Measurements from ENCODE around the gene IL4I1. TPM values are rescaled to one million over a fixed set of nuclear protein-coding genes. Genes with fewer than 3 reads are reported as not detected.
A peak's percentile ranks its signal among the peaks of the same experiment; 100 is the strongest.
"Not testable (repeated sequence)": the region's sequence is repeated elsewhere in the genome, so short reads cannot be mapped to it uniquely, and the experiment has no call there.

The IL4I1 gene
- total RNA-seq, 1 donor from 2014 or later, result 0.24 TPM

DNA sequence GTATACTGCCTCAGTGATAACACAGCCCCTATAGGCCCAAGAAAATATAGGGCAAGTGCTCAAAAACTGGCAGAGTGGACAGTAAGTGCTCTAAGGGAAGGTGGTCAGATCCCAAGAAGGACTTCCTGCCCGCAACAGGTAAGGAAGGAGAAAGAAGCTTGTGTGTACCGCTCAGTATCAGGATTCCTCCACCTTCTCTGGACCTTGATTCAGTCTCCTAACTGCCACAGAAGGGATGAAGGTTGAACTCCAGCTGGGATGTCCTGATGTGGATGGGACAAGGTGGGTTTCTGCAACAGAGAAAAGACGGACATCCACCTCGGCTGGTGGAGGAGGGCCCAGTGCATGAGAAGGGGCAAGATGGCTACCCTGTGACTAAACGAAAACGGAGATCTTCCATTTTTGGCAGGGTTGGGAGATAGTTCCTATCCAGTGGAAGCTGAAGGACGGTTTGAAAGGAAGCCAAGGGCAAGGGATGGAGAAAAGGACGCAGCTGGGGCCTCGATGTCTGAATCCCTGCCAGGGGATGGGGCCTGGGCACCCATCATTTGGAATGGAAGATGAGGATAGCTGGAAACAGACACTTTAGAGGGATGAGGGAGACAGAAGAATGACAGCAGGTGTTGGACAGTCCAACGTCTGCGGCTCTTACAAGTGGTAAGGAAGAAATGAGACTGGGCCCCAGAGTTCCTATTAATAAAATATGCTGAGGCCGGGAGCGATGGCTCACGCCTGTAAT is 31.0 kb upstream of the IL4I1 start:
- peak overlapping the region; percentile 91 for H3K4me3 Mint-ChIP-seq (ENCODE audit: low read depth)
- H3K9me3 Mint-ChIP-seq (ENCODE audit: low read depth), result no peaks in the 10 kb centered on the region
- H3K27me3 Mint-ChIP-seq, result no peaks in the 10 kb centered on the region
- H3K36me3 Mint-ChIP-seq (ENCODE audit: insufficient read depth), result peaks cover 11% of the 10 kb centered on the region
- DNase-seq (ENCODE audit: low spot score, unreplicated experiment), result no peak
- peak overlapping the region; percentile 89 for H3K27ac Mint-ChIP-seq
- peaks cover 14% of the 10 kb centered on the region for H3K4me1 Mint-ChIP-seq (ENCODE audit: low read depth)
- TF ChIP-seq, protein P1, sequence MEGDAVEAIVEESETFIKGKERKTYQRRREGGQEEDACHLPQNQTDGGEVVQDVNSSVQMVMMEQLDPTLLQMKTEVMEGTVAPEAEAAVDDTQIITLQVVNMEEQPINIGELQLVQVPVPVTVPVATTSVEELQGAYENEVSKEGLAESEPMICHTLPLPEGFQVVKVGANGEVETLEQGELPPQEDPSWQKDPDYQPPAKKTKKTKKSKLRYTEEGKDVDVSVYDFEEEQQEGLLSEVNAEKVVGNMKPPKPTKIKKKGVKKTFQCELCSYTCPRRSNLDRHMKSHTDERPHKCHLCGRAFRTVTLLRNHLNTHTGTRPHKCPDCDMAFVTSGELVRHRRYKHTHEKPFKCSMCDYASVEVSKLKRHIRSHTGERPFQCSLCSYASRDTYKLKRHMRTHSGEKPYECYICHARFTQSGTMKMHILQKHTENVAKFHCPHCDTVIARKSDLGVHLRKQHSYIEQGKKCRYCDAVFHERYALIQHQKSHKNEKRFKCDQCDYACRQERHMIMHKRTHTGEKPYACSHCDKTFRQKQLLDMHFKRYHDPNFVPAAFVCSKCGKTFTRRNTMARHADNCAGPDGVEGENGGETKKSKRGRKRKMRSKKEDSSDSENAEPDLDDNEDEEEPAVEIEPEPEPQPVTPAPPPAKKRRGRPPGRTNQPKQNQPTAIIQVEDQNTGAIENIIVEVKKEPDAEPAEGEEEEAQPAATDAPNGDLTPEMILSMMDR (IDR thresholded peaks at IDR 0.05; ENCODE audit: unreplicated experiment), result no peak

DNA sequence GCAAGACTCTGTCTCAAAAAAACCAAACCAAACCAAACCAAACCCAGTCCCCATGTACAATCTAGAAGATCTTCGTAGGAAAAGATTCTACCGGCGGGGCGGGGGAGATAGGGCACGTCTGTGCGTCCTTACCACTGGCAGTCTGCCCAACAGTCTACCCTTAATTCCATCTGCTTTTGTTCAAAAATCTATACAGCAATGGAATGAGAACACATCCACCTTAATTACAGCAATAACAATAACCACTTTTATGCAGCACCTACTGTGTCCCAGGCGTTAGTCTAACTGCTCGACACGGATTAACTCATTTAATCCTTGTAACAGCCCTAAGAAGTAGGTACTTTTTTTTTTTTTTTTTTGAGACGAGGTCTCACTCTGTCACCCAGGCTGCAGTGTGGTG is 29.8 kb upstream of the IL4I1 start:
- Mint-ChIP-seq H3K9me3 (ENCODE audit: low read depth) (no peaks in the 10 kb centered on the region), H3K27me3 (no peaks in the 10 kb centered on the region), H3K27ac (no peak overlapping the region), H3K4me1 (ENCODE audit: low read depth) (peaks cover 20% of the 10 kb centered on the region), H3K36me3 (ENCODE audit: insufficient read depth) (peaks cover 9% of the 10 kb centered on the region), H3K4me3 (ENCODE audit: low read depth) (no peak overlapping the region)
- TF ChIP-seq, protein P1 (IDR thresholded peaks at IDR 0.05; ENCODE audit: unreplicated experiment), result no peak
- DNase-seq (ENCODE audit: low spot score, unreplicated experiment), result no peak

DNA sequence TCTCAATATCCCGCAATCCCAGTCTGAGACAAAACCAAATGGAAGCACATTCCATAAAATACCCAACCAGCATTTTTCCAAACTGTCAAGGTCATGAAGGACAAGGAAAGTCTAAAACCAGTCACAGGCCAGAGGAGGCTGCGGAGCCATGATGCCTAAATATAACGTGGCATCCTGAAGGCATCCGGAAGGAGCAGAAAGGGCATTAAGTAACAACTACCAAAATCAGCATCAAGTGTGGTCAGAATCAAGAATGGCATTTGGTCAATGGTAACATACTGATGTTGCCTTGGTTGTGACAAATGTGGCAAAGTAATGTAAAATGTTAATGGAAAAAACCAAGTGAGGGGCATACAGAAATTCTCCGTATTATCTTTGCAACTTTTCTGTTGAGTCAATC is 28.8 kb upstream of the IL4I1 start:
- Mint-ChIP-seq H3K27me3 (no peaks in the 10 kb centered on the region), H3K27ac (peak overlapping the region; percentile 73), H3K9me3 (ENCODE audit: low read depth) (no peaks in the 10 kb centered on the region), H3K4me3 (ENCODE audit: low read depth) (no peak overlapping the region), H3K4me1 (ENCODE audit: low read depth) (peaks cover 27% of the 10 kb centered on the region), H3K36me3 (ENCODE audit: insufficient read depth) (peaks cover 10% of the 10 kb centered on the region)
- TF ChIP-seq, protein P1 (IDR thresholded peaks at IDR 0.05; ENCODE audit: unreplicated experiment), result no peak
- DNase-seq (ENCODE audit: low spot score, unreplicated experiment), result no peak

DNA sequence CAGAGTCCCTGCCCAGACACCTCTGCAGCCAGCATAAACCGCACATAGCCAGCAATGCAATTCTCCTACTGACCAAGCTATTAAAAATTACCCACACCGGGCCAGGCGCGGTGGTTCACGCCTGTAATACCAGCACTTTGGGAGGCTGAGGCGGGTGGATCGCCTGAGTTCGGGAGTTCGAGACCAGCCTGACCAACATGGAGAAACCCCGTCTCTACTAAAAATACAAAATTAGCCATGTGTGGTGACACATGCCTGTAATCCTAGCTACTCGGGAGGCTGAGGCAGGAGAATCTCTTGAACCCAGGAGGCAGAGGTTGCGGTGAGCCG is 28.2 kb upstream of the IL4I1 start:
- not testable (repeated sequence) for H3K9me3 Mint-ChIP-seq (ENCODE audit: low read depth); DNase-seq (ENCODE audit: low spot score, unreplicated experiment); H3K27me3 Mint-ChIP-seq; H3K4me3 Mint-ChIP-seq (ENCODE audit: low read depth)
- peaks cover 10% of the 10 kb centered on the region for H3K36me3 Mint-ChIP-seq (ENCODE audit: insufficient read depth)
- peak overlapping the region; percentile 29 for H3K27ac Mint-ChIP-seq
- peaks cover 24% of the 10 kb centered on the region for H3K4me1 Mint-ChIP-seq (ENCODE audit: low read depth)

DNA sequence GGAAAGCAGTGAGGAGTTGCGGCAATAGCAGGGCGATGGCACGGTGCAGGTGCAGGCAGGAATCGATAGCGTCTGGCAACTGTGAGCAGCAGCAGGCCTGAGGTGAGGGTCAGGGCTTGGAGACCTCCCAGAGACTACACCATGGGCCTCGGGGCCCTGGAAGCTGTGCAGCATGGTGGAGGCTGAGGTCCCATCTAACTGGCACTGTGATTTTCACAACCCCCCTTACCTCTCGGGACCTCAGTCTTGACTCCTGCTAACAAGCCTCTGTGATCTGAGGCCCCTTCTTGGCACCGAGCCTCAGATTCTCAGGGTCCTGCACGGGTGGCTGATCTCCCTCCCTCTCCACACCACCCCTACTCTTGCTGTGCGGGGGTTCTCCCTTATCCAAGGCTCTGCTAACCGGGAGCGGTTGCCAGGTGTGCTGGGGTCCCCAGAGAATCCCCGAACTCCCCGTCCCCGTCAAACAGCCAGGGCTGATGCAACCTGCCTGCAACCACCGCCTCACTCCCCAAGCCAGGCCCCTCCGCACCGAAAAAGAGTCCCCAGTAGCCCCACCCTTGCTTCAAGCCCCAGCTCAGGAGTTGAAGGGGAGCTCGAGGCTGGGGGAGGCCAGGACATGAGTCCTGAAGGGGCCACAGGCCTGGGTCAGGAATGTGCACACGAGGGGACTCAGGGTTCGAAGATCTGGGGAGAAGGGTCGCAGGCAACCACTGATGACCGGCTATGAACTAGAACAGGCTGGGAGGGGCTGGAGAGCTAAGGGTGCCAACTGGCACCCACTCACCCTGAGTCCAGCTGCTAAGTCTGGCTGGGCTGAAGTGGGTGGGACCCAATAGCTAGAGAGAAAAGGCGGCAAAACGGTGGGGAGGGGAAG is 27.6 kb upstream of the IL4I1 start:
- TF ChIP-seq, protein P1 (IDR thresholded peaks at IDR 0.05; ENCODE audit: unreplicated experiment), result no peak
- DNase-seq (ENCODE audit: low spot score, unreplicated experiment), result no peak
- peaks cover 12% of the 10 kb centered on the region for H3K36me3 Mint-ChIP-seq (ENCODE audit: insufficient read depth)
- peaks cover 24% of the 10 kb centered on the region for H3K4me1 Mint-ChIP-seq (ENCODE audit: low read depth)
- no peak overlapping the region for H3K27ac Mint-ChIP-seq
- no peak overlapping the region for H3K4me3 Mint-ChIP-seq (ENCODE audit: low read depth)
- no peaks in the 10 kb centered on the region for H3K9me3 Mint-ChIP-seq (ENCODE audit: low read depth)
- H3K27me3 Mint-ChIP-seq, result no peaks in the 10 kb centered on the region
